ENCODE measurements around the gene RAB11FIP4. TPM values are rescaled to one million over a fixed set of nuclear protein-coding genes. Genes with fewer than 3 reads are reported as not detected.
A peak's percentile ranks its signal among the peaks of the same experiment; 100 is the strongest.

The RAB11FIP4 gene
- total RNA-seq, 1 experiment from 2014 or later = 2.8 TPM

DNA sequence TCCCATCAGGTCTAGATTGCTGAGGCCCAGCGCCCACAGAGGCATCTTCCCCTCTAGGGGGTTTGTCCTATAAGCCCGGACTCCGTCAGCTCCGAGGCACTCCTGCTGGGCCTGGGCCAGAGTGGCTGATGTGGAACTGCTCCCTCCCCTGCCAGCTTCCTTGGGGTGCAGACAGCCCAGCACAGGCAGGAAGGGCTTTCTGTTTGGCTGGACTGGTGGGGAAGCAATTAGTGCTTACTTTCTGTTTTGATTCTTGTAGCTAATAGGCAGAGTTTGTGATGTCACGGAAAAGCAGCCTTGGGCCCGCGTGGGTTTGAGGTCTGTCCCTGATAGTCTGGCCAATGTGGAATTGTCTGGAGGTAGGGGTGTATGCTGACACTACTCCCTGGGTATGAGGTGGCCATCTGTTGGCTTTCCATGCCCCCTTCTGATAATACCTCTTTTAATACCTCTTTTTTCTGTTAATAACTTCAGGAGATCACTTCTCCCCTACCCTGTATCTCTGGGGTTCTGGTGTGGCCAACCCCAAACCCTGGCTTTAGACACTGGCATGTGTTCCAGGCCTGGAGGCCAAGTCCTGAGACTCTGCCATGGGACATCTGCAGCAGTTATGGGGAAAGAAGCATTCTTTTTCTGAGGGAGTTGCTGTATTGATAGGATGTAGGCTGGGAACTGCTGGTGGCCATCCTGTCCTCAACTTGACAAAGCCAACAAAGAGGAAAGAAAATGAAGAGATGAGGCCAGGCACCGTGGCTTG, 190.9 kb downstream of the RAB11FIP4 start:
- POLR2A ChIA-PET = interaction anchor here (1.5 to 3.8 kb wide), 4 partner anchors 8 to 90 kb away, joined by 5 to 16 read pairs (median 10); no protein-coding TSS in a partner anchor
- peak; percentile 16 for DNase-seq (ENCODE audit: unreplicated experiment)
- TF ChIP-seq, protein P1, sequence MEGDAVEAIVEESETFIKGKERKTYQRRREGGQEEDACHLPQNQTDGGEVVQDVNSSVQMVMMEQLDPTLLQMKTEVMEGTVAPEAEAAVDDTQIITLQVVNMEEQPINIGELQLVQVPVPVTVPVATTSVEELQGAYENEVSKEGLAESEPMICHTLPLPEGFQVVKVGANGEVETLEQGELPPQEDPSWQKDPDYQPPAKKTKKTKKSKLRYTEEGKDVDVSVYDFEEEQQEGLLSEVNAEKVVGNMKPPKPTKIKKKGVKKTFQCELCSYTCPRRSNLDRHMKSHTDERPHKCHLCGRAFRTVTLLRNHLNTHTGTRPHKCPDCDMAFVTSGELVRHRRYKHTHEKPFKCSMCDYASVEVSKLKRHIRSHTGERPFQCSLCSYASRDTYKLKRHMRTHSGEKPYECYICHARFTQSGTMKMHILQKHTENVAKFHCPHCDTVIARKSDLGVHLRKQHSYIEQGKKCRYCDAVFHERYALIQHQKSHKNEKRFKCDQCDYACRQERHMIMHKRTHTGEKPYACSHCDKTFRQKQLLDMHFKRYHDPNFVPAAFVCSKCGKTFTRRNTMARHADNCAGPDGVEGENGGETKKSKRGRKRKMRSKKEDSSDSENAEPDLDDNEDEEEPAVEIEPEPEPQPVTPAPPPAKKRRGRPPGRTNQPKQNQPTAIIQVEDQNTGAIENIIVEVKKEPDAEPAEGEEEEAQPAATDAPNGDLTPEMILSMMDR (IDR thresholded peaks at IDR 0.05; ENCODE audit: unreplicated experiment) = no peak
- intact Hi-C loops (cut with micrococcal nuclease) = no loop called here
- peak overlapping the region; percentile 37 for H3K4me3 Mint-ChIP-seq (ENCODE audit: unreplicated experiment)
- CTCF ChIA-PET = interaction anchor here (0.6 kb wide), 1 partner anchor 12 kb away, joined by 3 read pairs; no protein-coding TSS in a partner anchor
- H3K27me3 Mint-ChIP-seq (ENCODE audit: insufficient read depth, unreplicated experiment) = no peaks in the 10 kb centered on the region
- BruUV-seq (replicated peaks) = no TSS peak
- H3K36me3 Mint-ChIP-seq (ENCODE audit: insufficient read depth, unreplicated experiment) = peaks cover 10% of the 10 kb centered on the region
- peak overlapping the region; percentile 54 for H3K27ac Mint-ChIP-seq (ENCODE audit: low read depth, unreplicated experiment)
- H3K4me1 Mint-ChIP-seq (ENCODE audit: insufficient read depth, unreplicated experiment) = peaks cover 53% of the 10 kb centered on the region
- no peaks in the 10 kb centered on the region for H3K9me3 Mint-ChIP-seq (ENCODE audit: unreplicated experiment)

GRCh38 chr17:31583772-31584356, 192.4 kb downstream of the RAB11FIP4 start:
- peaks cover 58% of the 10 kb centered on the region for H3K4me1 Mint-ChIP-seq (ENCODE audit: insufficient read depth, unreplicated experiment)
- H3K36me3 Mint-ChIP-seq (ENCODE audit: insufficient read depth, unreplicated experiment) = peaks cover 10% of the 10 kb centered on the region
- ChIA-PET POLR2A (interaction anchor here (0.8 to 1.5 kb wide), 10 partner anchors 10 to 317 kb away, joined by 3 to 11 read pairs (median 4); no protein-coding TSS in a partner anchor), CTCF (interaction anchor here (1.3 kb wide), 1 partner anchor 26 kb away, joined by 6 read pairs; no protein-coding TSS in a partner anchor)
- H3K27ac Mint-ChIP-seq (ENCODE audit: low read depth, unreplicated experiment) = peak overlapping the region; percentile 54
- H3K4me3 Mint-ChIP-seq (ENCODE audit: unreplicated experiment) = no peak overlapping the region
- no TSS peak for BruUV-seq (replicated peaks)
- DNase-seq (ENCODE audit: unreplicated experiment) = peak; percentile 28
- TF ChIP-seq, protein P1 (IDR thresholded peaks at IDR 0.05; ENCODE audit: unreplicated experiment) = no peak
- H3K27me3 Mint-ChIP-seq (ENCODE audit: insufficient read depth, unreplicated experiment) = no peaks in the 10 kb centered on the region
- H3K9me3 Mint-ChIP-seq (ENCODE audit: unreplicated experiment) = no peaks in the 10 kb centered on the region
- intact Hi-C loops (cut with micrococcal nuclease) = no loop called here

DNA sequence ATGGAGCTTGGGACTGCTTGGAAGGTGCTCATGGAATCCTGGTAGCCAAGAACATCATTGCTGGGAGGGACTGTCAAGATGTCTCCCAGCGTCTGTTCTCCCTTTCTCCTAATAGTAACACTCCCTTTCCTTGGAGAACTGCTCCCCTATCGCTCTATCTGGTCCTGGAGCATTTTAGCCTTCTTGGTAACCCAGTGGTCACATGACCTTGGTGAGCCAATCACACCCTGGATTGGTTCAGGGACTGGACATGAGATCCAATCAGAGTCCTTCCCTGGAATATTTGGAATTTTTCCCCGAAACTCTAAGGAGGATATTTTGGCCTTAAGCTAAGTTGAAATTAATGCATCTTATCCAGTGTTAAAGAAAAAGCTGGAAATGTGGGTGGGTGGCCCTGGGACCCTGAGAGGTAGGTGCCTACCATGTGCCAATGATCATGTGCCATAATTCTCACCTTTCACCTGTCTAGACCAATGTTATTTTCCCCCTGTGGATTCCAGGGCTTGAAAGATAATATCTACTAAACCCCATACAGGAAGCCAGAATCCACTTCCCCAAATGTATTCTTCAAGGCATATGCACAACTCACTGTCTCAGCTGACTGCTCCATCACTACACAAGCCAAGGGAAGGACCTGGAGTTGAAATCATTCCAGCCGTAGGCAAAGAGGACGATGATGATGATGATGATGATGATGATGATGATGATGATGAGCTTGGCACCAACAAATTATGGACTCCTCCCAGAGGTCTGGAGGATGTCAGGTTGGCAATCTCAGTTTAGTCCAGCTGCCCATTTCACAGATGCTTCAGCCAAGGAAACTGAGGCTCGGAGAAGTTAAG, 193.2 kb downstream of the RAB11FIP4 start:
- Mint-ChIP-seq H3K9me3 (ENCODE audit: unreplicated experiment) (no peaks in the 10 kb centered on the region), H3K36me3 (ENCODE audit: insufficient read depth, unreplicated experiment) (peaks cover 10% of the 10 kb centered on the region), H3K27ac (ENCODE audit: low read depth, unreplicated experiment) (peak overlapping the region; percentile 54), H3K4me1 (ENCODE audit: insufficient read depth, unreplicated experiment) (peaks cover 50% of the 10 kb centered on the region), H3K27me3 (ENCODE audit: insufficient read depth, unreplicated experiment) (no peaks in the 10 kb centered on the region), H3K4me3 (ENCODE audit: unreplicated experiment) (no peak overlapping the region)
- DNase-seq (ENCODE audit: unreplicated experiment) = no peak
- no TSS peak for BruUV-seq (replicated peaks)
- ChIA-PET POLR2A (interaction anchor here (0.8 to 1.5 kb wide), 9 partner anchors 10 to 316 kb away, joined by 3 to 5 read pairs (median 3); no protein-coding TSS in a partner anchor), CTCF (interaction anchor here (0.6 to 1.3 kb wide), 2 partner anchors 27 to 270 kb away, joined by 3 to 6 read pairs; no protein-coding TSS in a partner anchor)
- TF ChIP-seq, protein P1 (IDR thresholded peaks at IDR 0.05; ENCODE audit: unreplicated experiment) = no peak
- intact Hi-C loops (cut with micrococcal nuclease) = no loop called here

All from MCF 10A (cell line).